Parathyroid adenoma (tissue), 2 donors: ENCODE measurements around the gene THSD4.

Experiments used
- H2AFZ ChIP-seq: fragments of 300-600 bp; sonication (generic); one replicate; pipeline ENCODE4 v1.7.0; 2017; ENCODE audit warnings: antibody characterized with exemption, mild to moderate bottlenecking
- H3K27ac ChIP-seq: fragments of 300-600 bp; sonication (generic); one replicate; pipeline ENCODE4 v1.7.0; 2017
- H3K27me3 ChIP-seq: fragments of 300-600 bp; sonication (generic); one replicate; pipeline ENCODE4 v1.7.0; 2017; ENCODE audit warnings: low read length; ENCODE audit not compliant: control insufficient read depth, insufficient read depth
- H3K36me3 ChIP-seq: fragments of 300-600 bp; sonication (generic); one replicate; pipeline ENCODE4 v1.7.0; 2017; ENCODE audit warnings: low read length; ENCODE audit not compliant: control insufficient read depth, insufficient read depth
- H3K4me1 ChIP-seq: fragments of 300-600 bp; sonication (generic); one replicate; pipeline ENCODE4 v1.7.0; 2017; ENCODE audit warnings: control low read depth
- H3K4me2 ChIP-seq: fragments of 300-600 bp; sonication (generic); one replicate; pipeline ENCODE4 v1.7.0; 2017; ENCODE audit warnings: low read length
- H3K4me3 ChIP-seq: fragments of 300-600 bp; sonication (generic); one replicate; pipeline ENCODE4 v1.7.0; 2017; ENCODE audit warnings: low read depth, low read length
- H3K79me2 ChIP-seq: fragments of 300-600 bp; sonication (generic); one replicate; pipeline ENCODE4 v1.7.0; 2017; ENCODE audit warnings: control low read depth
- H3K9ac ChIP-seq: fragments of 300-600 bp; sonication (generic); one replicate; pipeline ENCODE4 v1.7.0; 2017; ENCODE audit warnings: mild to moderate bottlenecking
- H3K9me3 ChIP-seq: fragments of 300-600 bp; sonication (generic); one replicate; pipeline ENCODE4 v1.7.0; 2017; ENCODE audit warnings: low read length; ENCODE audit not compliant: control insufficient read depth
- CTCF ChIP-seq: fragments of 300-600 bp; sonication (generic); IDR thresholded peaks from one replicate; pipeline ENCODE4 v1.7.0; 2017; ENCODE audit warnings: antibody characterized with exemption, mild to moderate bottlenecking
- donor health status: primary hyperparathyroidism.

Gene THSD4

DNA sequence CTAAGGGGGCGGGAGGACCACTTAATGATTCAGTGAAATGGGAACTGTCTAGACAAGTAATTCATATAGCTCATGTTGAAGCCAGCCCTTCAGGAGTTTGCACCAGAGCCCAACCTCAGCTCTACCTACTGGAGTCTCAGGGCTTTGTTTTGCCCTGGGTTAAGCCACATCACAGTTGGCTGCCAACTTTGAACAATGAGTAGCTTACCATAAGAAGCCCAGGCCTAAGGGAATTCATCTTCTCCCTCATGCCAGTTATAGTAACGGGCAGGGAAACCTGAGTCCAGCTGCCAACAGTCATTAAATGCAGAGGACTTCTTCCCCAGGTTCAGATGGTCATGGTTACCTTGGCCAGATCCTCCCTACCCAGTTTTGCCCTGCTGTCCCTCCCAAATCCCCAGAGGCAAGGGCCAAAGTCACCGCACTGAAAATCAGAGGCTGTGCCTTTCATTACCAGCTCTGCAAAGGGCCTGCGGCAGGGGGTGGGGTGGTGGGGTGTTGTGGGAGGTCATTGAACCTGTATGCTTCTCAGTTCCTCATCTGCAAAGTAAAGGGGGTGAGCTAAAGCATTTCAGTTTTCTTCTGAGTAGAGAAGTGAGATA lies 392.9 kb downstream of the THSD4 start:
- TF ChIP-seq CTCF: no peak
- Histone ChIP-seq H3K4me2 (no peak overlapping the region), H2AFZ (no peak overlapping the region), H3K27ac (no peak overlapping the region), H3K27me3 (no peaks in the 10 kb centered on the region), H3K4me1 (no peaks in the 10 kb centered on the region), H3K9ac (no peak overlapping the region), H3K79me2 (no peaks in the 10 kb centered on the region), H3K36me3 (no peaks in the 10 kb centered on the region), H3K4me3 (no peak overlapping the region), H3K9me3 (no peaks in the 10 kb centered on the region)

GRCh38 chr15:71509139-71509538 lies 393.9 kb downstream of the THSD4 start:
- Histone ChIP-seq H3K27ac (no peak overlapping the region), H3K4me3 (no peak overlapping the region), H3K9me3 (no peaks in the 10 kb centered on the region), H3K9ac (no peak overlapping the region), H3K36me3 (no peaks in the 10 kb centered on the region), H3K27me3 (no peaks in the 10 kb centered on the region), H3K4me2 (no peak overlapping the region), H3K4me1 (no peaks in the 10 kb centered on the region), H3K79me2 (no peaks in the 10 kb centered on the region), H2AFZ (no peak overlapping the region)
- no peak for TF ChIP-seq CTCF

DNA sequence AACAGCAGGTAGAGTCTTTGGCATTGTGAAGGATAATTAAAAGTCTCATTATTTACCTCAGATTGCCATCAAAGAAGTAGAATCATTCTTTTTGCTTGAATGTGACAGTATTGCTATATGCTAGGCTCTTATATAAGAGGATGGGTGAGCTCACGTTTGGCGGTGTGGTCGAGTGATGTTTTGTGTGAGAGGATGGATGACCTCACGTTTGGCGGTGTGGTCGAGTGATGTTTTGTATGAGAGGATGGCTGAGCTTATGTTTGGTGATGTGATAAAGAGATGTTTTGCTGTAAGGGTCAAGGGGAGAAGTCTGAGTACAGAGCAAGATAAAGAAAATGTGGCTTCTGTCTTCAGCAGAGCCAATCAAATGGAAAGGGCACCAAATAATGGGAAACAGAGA lies 395.5 kb downstream of the THSD4 start:
- Histone ChIP-seq H3K27me3 (no peaks in the 10 kb centered on the region), H3K9me3 (no peaks in the 10 kb centered on the region), H3K4me3 (no peak overlapping the region), H3K4me2 (no peak overlapping the region), H3K36me3 (no peaks in the 10 kb centered on the region), H3K4me1 (no peaks in the 10 kb centered on the region), H3K9ac (no peak overlapping the region), H3K27ac (no peak overlapping the region), H3K79me2 (no peaks in the 10 kb centered on the region), H2AFZ (no peak overlapping the region)
- TF ChIP-seq CTCF: no peak

DNA sequence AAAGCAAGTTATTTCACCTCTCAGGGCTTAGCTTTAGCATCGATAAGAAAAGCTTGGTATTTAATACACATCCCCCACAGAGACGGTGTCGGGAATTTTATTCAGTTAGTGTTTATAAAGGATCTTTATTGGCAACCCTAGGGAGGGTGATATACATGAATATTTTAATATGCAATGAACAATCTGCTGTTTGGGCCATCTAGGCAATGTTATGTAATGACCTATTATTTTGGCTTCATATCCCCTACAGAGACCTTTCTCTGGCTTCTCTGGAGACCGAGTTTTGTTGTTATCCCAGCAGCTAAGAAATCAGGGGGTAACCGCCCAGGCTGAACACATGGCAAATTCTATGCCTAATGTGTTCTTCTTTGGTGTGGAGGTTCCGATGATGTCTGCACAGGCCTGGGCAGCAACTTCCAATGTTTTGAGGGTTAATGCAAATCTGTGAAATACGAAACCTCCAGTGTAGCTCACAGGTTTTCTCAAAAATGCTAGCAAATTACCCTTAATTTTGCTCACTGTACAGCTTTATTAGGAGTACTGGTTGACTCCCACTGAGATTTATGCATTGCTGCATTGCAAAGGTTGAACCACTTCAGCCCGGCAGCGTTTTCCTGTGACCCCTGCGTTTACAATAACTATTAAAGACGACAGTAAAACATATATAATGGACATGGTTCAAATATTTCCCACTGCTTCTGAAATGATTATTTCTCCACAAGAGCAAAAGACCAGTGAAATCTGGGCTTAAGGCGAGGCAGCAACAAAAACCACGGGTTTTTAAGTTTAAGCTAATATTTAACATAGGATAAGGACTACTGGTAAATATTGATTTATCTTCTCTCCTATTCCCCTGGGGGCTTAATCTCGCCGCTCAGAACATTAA lies 396.8 kb downstream of the THSD4 start:
- Histone ChIP-seq H3K27me3 (no peaks in the 10 kb centered on the region), H3K9ac (no peak overlapping the region), H3K4me3 (no peak overlapping the region), H3K36me3 (no peaks in the 10 kb centered on the region), H3K4me1 (no peaks in the 10 kb centered on the region), H2AFZ (no peak overlapping the region), H3K79me2 (no peaks in the 10 kb centered on the region), H3K27ac (no peak overlapping the region), H3K4me2 (no peak overlapping the region), H3K9me3 (no peaks in the 10 kb centered on the region)
- no peak for TF ChIP-seq CTCF

DNA sequence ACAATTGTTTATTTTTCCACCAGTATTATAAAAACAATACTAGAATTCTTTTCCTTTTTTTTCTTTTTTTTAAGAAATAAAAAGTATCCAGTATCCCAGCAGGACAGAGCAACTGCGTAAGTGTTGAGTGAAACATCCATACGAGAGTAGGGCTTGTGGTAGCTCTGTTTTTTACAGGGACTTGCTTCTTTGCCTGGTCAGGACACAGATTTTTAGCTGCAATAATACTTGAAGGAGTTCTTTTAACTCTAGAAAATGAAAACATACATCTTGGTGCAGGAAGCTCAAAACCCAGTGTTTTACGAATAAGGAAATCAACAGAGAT lies 397.4 kb downstream of the THSD4 start:
- H3K27ac ChIP-seq: no peak overlapping the region

More for the DNA sequence above, 397.4 kb downstream of the THSD4 start:
- Histone ChIP-seq H3K4me2 (no peak overlapping the region), H3K27me3 (no peaks in the 10 kb centered on the region), H3K9me3 (no peaks in the 10 kb centered on the region), H3K9ac (no peak overlapping the region), H3K36me3 (no peaks in the 10 kb centered on the region), H3K4me1 (no peaks in the 10 kb centered on the region), H2AFZ (no peak overlapping the region), H3K79me2 (no peaks in the 10 kb centered on the region), H3K4me3 (no peak overlapping the region)
- TF ChIP-seq CTCF: no peak
